NCI-H1092 treated with DMSO at 0.1 percent for 48 hours (cell line): ENCODE results near the gene TMPRSS5.

Experiments
- DNase-seq: peaks from one replicate; lab custom pipeline; 2025; lab: John Stamatoyannopoulos, UW

Gene TMPRSS5

DNA sequence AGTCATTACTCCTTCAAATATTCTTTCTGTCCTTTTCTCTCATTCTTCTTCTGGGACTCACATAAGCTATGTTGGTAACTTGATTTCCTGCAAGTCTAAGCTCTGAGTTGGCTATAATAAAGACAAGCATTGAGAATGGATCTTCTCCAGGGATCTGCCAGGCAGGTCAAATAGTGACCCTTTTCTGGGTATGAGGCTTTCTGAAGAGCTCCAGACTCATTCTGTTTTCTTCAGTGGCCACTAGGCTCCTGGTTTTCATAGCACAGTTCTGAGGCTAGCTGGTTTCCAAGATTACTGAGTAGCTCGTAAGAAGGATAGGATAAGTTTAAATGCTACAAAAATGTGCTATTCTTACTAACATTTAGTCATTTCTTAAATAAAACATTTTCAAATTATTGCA is 38.3 kb downstream of the TMPRSS5 start:
- no peak for DNase-seq

DNA sequence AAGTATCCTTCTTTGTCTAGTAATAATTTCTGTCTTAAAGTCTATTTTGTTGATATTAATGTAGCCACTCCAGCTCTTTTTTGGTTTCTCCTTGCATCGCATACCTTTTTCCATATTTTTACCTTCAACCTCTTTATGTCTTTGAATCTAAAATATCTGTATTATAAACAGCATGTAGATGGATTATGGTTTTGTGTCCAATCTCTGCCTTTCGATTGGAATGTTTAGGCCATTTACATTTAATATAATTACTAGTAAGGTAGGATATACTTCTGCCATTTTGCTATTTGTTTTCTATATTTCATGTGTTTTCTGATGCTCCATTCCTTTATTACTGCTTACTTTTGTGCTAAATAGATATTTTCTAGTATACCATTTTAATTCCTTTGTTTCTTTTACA is 39.5 kb downstream of the TMPRSS5 start:
- DNase-seq: no peak

DNA sequence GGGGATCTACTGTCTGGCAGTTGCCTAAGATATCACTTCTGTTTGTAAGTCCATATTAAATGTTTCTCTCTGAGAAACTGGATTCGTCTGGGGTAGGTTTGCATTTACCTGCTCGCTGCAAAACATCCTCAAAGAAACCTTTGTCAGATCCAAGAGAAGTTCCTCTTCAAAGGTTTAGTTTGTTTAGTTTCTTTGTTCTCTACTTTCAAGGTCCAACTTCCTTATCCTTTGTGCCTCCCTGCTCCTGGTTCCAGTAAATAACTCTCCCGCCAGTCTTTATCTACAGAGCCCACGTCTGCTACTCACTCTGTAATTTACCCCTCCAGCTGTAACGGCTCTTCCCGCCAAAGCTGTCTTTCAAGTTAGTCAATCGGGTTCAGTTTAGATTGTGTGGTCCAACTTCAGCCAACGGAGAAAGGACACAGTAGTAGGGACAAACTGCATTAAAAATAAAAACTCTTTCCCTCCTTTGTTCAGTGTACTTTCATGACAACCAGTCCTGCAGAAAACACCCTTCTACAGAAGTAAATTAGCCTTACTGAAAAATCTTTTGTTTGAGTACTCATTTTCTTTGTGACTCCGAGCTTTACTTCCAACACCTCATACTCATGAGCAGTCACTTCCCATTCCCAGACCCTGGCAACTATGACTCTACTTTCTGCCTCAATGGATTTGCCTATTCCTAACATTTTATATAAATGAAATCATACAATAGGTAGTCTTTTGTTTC is 41.0 kb downstream of the TMPRSS5 start:
- no peak for DNase-seq

DNA sequence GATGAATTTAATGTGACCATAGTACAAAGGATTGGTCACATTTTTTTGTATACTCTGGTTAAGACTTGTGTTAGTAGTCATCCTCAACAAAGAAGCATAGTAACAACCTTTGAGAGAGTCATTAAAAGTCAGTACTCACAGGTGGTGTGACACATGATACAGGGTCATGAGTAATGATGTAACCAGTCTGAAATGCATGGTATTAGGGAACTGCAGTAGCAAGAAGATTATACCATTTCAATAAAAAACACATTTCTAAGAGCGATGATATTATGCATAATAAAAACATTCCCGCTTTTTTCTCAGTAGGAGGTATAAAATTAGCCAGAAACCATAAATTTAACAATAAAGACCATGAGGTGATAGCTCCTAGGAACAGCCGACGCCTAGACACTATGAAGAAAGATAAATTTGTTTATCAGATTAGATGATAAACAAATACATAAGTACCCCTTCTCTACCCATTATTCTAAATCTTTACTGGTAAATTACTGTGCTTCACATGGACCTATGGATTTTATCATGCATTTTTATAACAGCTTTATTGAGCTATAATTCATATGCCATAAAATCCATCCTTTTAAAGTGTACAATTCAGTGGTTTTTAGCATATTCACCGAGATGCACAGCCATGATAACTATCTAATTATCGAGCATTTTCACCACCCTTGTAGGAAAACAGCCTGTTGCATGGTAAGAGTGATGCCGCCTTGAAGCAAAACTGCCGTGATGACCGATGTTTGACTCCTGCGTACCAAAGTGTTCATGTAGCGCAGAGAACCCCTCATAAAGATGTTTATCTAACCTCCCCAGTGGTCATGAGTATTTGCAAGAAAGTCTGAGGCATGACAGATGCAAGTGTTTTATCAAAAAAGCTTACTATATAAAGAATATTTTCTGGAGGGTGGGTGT is 41.8 kb downstream of the TMPRSS5 start:
- no peak for DNase-seq

DNA sequence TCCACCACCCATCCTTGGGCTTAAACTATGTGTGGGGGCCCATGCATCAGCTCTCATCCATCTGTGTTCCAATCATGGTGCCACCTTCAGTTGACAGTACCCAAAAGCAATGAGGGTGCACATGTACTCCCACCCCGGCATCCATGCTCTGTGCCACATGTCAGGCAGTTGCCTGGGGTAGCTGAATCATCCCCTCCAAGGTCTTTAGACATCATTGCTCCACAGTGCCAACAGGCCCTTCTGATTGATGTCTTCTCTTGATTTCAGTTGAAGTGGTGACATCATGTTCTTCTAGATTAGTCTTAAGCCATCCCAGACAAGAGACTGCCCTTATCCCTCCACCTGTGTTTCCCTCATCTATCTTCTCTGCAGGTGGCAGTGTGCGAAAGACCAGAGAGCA is 42.5 kb downstream of the TMPRSS5 start:
- no peak for DNase-seq

DNA sequence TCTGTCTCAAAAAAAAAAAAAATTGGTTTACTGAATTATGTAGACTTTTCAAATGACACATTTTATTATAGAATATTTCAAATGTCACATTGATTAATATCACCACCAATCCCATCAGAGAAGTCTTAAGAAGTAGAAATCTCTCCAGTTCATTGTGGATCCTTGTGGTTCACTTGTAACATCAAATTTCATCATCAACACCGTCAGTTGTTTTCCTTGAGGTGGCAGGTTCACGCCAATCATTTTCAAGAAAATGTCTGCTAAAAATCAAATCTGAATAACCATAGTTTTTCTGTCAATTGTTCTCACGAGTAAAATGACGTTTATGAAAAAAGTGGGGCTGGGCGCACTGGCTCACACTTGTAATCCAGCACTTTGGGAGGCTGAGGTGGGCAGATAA is 50.3 kb downstream of the TMPRSS5 start:
- no peak for DNase-seq

DNA sequence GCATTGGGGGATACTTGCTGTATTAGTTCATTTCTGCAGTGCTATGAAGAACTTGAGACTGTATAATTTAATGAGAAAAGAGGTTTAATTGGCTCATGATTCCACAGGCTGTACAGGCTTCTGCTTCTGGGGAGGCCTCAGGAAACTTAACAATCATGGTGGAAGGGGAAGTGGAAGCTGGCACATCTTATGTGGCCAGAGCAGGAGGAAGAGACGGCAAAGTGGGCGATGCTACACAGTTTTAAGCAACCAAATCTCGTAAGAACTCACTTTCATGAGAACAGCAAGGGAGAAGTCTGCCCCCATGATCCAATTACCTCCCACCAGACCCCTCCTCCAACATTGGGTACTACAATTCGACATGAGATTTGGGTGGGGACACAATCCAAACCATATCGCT is 55.1 kb downstream of the TMPRSS5 start:
- no peak for DNase-seq

DNA sequence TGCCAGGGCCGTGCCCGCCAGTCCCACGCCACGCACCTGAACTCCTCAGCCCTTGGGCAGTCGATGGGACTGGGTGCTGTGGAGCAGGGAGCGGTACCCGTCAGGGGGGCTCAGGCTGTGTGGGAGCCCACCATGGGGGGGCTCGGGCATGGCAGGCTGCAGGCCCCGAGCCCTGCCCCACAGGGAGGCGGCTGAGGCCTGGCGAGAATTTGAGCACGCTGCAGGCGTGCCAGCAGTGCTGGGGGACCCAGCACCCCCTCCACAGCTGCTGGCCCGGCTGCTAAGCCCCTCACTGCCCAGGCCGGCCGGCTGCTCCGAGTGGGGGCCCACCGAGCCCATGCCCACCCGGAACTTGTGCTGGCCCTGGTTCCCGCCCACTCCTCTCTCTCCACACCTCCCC is 56.8 kb downstream of the TMPRSS5 start:
- no peak for DNase-seq

DNA sequence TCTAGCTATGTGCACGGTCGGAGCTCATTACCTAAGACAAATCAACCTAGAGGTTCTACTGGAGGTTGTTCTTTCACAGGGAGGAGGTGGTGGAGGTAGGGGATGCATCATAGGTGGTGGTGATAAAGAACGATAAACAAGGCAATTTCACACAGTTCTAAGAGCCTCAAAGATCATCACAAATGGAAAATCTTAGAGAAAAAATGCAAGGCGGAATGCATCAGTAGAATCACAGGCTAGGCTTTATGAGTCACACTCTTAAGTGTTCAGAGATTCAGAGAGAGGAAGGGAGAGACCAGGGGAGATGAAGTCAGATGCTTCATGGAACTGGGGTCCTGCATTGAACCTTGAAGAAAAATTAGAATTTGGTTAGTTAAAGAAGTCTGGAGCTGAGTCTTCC is 58.3 kb downstream of the TMPRSS5 start:
- no peak for DNase-seq

DNA sequence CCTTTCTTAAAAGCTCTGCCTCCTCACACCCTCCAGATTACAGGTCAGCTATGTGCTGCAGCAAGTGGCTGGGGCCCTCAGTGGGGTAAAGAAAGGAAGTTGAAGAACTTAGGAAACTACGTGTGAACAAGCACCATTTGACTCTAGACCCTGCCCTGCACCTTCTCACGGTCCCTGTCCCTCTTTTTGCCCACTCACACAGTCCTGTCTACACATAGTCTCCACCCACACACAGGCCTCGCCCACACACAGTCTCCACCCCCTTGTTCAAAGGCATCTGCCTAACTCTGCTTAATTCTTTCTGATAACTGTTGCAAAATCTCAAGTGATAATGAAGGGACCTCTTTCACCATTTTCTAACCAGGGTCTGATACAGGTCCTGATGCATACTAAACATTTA is 59.0 kb downstream of the TMPRSS5 start:
- no peak for DNase-seq

DNA sequence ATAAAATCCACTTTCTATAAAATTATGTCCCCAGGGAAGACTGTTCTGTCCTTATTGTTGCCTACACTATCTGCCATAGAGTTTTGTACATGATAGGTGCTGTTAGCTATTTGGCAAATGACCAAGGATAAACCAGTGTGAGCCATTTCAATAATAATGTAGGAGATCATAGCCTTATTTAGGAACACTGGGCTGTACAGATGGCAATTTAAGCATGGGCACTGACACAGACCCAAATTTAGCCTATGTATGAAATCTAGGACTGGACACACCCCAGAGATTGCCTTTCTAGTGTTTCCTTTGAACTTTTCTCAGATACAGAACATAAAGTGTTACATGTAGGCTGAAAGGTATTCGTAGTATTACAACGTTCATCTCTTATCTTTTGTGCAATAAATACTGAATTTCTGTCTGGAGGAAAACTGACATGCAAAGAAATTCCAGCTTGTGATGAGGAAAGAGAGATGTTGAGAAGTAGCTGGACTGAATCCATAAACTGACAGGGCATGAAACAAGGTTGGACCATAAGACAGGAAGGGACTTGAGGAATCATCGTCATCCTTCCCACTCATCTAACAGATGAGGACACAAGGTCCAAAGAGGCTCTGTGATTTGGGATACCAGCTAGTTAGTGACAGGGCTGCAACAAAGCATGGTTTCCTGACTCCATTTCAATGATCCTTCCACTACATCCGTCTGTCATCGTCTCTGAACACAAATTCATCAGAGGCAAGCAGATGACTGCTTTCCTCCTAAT is 60.3 kb downstream of the TMPRSS5 start:
- no peak for DNase-seq

DNA sequence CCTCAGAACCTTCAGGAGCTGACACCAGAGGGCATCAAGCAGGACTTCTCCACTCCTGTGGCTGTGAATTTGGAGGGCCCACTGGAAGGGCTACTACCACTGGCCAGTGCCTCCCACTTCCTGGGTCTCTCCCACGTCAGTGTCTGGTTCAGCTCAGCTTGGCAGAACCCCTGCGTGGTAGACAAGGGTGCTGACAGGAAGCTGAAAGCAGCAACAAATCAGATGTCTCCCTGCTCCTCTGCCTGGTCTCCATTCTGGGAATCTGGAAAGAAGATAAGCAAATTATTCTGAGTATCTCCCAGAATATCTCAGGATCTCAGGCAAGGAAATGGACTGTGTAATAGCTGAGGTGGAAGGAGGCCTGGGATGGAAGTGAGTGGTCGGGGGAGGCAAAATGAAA is 61.5 kb downstream of the TMPRSS5 start:
- DNase-seq: no peak

DNA sequence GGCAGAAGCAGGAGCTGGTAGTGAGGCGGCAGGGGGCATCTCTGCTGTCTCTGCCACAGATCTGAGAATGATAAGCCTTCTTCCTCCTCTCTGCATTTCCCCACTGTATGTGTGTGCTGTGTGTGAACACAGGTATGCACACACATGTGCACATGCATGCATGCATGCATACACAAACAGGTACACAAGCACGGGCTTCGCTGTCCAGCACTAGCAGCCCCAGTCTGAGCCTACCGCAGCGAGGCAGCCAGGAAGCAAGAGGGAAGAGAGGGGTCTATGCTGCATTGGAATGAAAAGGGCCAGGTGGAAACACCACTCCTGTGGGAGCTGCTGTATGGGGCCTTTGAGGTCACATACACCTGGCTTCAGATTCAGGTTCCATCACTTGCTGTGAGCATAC is 62.4 kb downstream of the TMPRSS5 start:
- no peak for DNase-seq

DNA sequence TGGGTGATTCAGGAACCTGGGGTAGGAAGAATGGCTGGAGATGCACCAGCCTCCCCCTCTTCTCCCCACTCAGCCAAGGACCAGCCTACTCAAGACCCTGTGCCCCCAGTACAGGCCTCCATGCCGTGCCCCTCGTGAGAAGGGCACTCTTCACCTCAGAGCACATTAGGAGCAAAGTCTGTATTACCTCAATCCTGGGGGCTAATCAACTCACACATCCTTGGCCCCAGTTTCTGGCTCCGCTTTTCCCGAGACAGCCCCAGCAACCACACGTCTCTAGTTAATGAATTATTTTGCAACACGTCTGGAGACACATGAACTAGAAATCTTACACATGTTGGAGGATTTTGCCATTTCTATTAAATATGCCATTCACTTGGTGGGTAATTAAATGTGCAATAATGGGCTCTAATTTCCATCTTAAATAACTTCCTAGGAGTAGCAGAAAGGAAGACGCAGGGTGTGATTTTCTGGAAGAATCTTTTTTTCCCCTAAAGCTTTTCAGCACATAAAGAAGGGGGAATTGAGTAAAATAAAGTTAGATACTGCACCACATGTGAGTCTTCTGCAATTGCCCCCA is 63.0 kb downstream of the TMPRSS5 start:
- DNase-seq: no peak

DNA sequence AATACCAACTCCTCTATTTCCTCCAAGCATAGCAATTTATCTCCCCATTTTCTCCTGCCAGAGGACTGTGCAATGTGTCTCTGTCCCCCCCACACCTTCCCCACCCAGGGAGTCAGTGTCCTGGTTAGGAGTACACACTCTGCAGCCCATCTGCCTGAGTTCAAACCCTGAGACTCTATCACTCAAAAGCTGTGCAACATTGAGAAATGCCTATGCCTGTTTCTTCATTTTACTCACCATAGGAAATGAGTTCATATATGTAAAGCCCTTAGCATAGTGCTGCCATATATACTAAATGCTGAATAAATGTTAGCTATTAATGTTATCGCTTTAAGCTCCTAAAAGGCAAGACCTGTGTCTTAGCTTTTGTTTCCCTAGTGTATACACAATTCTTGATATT is 64.0 kb downstream of the TMPRSS5 start:
- no peak for DNase-seq

DNA sequence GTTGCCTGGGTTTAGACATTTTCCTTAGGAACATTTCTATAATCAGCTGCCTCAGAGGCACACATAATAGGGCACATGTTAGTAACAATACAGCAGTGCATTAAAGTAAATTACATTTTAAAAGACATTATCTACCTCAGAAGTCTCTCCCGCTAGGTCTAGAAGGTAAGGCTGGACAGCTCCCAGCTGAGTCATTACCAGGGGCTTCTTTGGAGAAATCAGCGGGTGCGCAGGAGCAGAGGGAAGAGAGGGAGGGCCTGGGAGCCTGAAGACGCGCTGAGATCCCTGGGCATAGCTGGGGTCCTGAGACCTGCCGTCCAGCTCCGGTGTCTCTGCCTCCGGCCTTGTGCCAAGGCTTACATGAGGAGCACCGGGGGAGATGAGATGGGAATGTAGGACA is 67.7 kb downstream of the TMPRSS5 start:
- no peak for DNase-seq

DNA sequence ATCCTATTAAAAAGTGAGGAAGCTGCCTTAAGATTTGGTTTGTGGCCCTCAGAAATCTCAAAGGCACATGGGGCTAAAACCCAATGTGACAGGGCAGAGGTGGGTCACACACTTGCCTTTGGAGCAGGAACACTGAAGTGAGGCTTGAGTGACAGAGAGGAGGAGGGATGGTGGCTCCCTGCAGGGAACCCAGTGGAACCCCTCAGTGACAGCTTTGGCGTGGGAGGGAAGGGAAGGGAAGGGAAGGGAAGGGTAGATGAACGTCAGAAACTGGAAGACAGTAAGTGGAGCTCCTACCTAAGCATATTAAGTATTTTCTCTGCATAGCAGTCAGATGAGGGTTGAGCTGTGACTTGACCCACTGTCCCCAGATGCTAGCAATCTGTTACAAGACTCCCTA is 68.5 kb downstream of the TMPRSS5 start:
- no peak for DNase-seq
